ENCODE measurements around the gene PTPRM. TPM values are rescaled to one million over a fixed set of nuclear protein-coding genes. Genes with fewer than 3 reads are reported as not detected.

PTPRM gene
- total and polyA plus RNA-seq, 2 experiments from 2014 or later = 1.6 to 5.3 TPM

DNA sequence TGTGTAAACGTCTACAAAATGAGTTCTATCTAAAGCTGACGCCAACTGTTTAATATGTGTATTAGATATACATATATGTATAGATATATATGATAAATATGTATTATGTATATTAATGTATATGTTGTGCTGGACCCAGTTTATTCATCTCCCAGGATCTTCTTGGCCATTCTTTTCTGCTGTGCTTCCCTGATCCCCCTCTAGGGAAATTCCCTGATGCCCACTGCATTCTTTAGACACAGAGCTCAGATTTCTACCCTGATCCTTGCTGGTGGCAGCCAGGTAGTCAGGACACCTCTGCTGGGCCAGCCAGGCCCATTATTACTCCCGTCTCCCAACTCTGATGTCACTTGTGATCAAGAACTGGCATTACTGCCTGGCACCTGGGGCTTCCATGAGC lies 292.0 kb downstream of the PTPRM start (continued):
- no peak for TF ChIP-seq ZNF331 (CRISPR knock-in tag; IDR thresholded peaks at IDR 0.05; ENCODE audit: low read depth)
- no peak for TF ChIP-seq ZNF114 (CRISPR knock-in tag; IDR thresholded peaks at IDR 0.05)
- no peak for TF ChIP-seq CREB1 (CRISPR knock-in tag; IDR thresholded peaks at IDR 0.05; ENCODE audit: low read depth)
- TF ChIP-seq POLR2AphosphoS5 (IDR thresholded peaks at IDR 0.05; ENCODE audit: low read depth) = no peak
- TF ChIP-seq STAT1 (IDR thresholded peaks at IDR 0.05; ENCODE audit: unreplicated experiment) = no peak
- TF ChIP-seq, protein P1, sequence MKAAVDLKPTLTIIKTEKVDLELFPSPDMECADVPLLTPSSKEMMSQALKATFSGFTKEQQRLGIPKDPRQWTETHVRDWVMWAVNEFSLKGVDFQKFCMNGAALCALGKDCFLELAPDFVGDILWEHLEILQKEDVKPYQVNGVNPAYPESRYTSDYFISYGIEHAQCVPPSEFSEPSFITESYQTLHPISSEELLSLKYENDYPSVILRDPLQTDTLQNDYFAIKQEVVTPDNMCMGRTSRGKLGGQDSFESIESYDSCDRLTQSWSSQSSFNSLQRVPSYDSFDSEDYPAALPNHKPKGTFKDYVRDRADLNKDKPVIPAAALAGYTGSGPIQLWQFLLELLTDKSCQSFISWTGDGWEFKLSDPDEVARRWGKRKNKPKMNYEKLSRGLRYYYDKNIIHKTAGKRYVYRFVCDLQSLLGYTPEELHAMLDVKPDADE (IDR thresholded peaks at IDR 0.05) = no peak
- TF ChIP-seq NANOG (IDR thresholded peaks at IDR 0.05; ENCODE audit: borderline replicate concordance) = no peak
- TF ChIP-seq EZH2 (IDR thresholded peaks at IDR 0.05; ENCODE audit: low read depth, unreplicated experiment) = no peak

DNA sequence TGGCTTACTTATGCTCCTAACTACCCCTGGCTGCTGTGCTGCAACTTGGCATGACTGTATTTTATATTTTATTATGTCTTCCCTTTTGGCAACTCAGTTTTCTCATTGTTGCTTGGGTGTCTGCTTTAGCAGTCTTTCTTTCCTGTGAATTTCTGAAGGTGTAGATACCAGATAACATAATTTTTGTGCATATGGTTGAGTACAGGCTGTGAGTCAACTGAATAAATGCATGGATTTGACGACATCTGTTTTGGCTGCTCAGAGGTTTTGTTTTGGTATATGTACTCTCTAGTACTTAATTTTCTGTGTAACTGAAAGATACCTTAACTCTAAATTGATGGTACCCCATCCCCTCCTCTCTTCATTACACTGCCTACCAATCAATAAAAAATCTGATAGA lies 303.1 kb downstream of the PTPRM start:
- no peaks in the 10 kb centered on the region for H4K20me1 ChIP-seq (replicated peaks; ENCODE audit: insufficient read depth)
- no peaks in the 10 kb centered on the region for H3K4me1 Mint-ChIP-seq
- no peak for TF ChIP-seq ZNF331 (CRISPR knock-in tag; IDR thresholded peaks at IDR 0.05; ENCODE audit: low read depth)
- TF ChIP-seq, protein P2, sequence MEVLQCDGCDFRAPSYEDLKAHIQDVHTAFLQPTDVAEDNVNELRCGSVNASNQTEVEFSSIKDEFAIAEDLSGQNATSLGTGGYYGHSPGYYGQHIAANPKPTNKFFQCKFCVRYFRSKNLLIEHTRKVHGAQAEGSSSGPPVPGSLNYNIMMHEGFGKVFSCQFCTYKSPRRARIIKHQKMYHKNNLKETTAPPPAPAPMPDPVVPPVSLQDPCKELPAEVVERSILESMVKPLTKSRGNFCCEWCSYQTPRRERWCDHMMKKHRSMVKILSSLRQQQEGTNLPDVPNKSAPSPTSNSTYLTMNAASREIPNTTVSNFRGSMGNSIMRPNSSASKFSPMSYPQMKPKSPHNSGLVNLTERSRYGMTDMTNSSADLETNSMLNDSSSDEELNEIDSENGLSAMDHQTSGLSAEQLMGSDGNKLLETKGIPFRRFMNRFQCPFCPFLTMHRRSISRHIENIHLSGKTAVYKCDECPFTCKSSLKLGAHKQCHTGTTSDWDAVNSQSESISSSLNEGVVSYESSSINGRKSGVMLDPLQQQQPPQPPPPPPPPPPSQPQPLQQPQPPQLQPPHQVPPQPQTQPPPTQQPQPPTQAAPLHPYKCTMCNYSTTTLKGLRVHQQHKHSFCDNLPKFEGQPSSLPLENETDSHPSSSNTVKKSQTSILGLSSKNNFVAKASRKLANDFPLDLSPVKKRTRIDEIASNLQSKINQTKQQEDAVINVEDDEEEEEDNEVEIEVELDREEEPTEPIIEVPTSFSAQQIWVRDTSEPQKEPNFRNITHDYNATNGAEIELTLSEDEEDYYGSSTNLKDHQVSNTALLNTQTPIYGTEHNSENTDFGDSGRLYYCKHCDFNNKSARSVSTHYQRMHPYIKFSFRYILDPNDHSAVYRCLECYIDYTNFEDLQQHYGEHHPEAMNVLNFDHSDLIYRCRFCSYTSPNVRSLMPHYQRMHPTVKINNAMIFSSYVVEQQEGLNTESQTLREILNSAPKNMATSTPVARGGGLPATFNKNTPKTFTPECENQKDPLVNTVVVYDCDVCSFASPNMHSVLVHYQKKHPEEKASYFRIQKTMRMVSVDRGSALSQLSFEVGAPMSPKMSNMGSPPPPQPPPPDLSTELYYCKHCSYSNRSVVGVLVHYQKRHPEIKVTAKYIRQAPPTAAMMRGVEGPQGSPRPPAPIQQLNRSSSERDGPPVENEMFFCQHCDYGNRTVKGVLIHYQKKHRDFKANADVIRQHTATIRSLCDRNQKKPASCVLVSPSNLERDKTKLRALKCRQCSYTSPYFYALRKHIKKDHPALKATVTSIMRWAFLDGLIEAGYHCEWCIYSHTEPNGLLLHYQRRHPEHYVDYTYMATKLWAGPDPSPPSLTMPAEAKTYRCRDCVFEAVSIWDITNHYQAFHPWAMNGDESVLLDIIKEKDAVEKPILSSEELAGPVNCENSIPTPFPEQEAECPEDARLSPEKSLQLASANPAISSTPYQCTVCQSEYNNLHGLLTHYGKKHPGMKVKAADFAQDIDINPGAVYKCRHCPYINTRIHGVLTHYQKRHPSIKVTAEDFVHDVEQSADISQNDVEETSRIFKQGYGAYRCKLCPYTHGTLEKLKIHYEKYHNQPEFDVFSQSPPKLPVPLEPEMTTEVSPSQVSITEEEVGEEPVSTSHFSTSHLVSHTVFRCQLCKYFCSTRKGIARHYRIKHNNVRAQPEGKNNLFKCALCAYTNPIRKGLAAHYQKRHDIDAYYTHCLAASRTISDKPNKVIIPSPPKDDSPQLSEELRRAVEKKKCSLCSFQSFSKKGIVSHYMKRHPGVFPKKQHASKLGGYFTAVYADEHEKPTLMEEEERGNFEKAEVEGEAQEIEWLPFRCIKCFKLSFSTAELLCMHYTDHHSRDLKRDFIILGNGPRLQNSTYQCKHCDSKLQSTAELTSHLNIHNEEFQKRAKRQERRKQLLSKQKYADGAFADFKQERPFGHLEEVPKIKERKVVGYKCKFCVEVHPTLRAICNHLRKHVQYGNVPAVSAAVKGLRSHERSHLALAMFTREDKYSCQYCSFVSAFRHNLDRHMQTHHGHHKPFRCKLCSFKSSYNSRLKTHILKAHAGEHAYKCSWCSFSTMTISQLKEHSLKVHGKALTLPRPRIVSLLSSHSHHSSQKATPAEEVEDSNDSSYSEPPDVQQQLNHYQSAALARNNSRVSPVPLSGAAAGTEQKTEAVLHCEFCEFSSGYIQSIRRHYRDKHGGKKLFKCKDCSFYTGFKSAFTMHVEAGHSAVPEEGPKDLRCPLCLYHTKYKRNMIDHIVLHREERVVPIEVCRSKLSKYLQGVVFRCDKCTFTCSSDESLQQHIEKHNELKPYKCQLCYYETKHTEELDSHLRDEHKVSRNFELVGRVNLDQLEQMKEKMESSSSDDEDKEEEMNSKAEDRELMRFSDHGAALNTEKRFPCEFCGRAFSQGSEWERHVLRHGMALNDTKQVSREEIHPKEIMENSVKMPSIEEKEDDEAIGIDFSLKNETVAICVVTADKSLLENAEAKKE (CRISPR knock-in tag; IDR thresholded peaks at IDR 0.05) = no peak
- TF ChIP-seq STAT1 (IDR thresholded peaks at IDR 0.05; ENCODE audit: unreplicated experiment) = no peak
- no peak for TF ChIP-seq NANOG (IDR thresholded peaks at IDR 0.05; ENCODE audit: borderline replicate concordance)
- TF ChIP-seq, protein P3, sequence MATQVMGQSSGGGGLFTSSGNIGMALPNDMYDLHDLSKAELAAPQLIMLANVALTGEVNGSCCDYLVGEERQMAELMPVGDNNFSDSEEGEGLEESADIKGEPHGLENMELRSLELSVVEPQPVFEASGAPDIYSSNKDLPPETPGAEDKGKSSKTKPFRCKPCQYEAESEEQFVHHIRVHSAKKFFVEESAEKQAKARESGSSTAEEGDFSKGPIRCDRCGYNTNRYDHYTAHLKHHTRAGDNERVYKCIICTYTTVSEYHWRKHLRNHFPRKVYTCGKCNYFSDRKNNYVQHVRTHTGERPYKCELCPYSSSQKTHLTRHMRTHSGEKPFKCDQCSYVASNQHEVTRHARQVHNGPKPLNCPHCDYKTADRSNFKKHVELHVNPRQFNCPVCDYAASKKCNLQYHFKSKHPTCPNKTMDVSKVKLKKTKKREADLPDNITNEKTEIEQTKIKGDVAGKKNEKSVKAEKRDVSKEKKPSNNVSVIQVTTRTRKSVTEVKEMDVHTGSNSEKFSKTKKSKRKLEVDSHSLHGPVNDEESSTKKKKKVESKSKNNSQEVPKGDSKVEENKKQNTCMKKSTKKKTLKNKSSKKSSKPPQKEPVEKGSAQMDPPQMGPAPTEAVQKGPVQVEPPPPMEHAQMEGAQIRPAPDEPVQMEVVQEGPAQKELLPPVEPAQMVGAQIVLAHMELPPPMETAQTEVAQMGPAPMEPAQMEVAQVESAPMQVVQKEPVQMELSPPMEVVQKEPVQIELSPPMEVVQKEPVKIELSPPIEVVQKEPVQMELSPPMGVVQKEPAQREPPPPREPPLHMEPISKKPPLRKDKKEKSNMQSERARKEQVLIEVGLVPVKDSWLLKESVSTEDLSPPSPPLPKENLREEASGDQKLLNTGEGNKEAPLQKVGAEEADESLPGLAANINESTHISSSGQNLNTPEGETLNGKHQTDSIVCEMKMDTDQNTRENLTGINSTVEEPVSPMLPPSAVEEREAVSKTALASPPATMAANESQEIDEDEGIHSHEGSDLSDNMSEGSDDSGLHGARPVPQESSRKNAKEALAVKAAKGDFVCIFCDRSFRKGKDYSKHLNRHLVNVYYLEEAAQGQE (IDR thresholded peaks at IDR 0.05; ENCODE audit: unreplicated experiment) = no peak
- TF ChIP-seq ZNF114 (CRISPR knock-in tag; IDR thresholded peaks at IDR 0.05) = no peak
- no peaks in the 10 kb centered on the region for H3K36me3 ChIP-seq (ENCODE audit: insufficient read depth)
- no peak overlapping the region for H3K4me3 Mint-ChIP-seq
- no peaks in the 10 kb centered on the region for H3K27me3 ChIP-seq (ENCODE audit: insufficient read depth)
- H2AFZ ChIP-seq = no peak overlapping the region
- no peak for ATAC-seq
- H3K9me3 Mint-ChIP-seq = peaks cover under 1% of the 10 kb centered on the region; the same call in 1 of the 3 replicates
- peaks cover 5% of the 10 kb centered on the region; the same call in 1 of the 3 replicates for H3K36me3 Mint-ChIP-seq (ENCODE audit: low read depth)
- no peaks in the 10 kb centered on the region for H3K4me1 ChIP-seq (ENCODE audit: insufficient read depth)
- H3K4me3 ChIP-seq = no peak overlapping the region
- no peaks in the 10 kb centered on the region for H3F3A ChIP-seq (replicated peaks; ENCODE audit: low read depth)
- H3K27ac Mint-ChIP-seq = no peak overlapping the region
- no peak overlapping the region for H3K27ac ChIP-seq (ENCODE audit: low read depth)
- no peaks in the 10 kb centered on the region; the same call in 1 of the 2 replicates for H3K9me2 ChIP-seq (ENCODE audit: insufficient read depth)
- no peaks in the 10 kb centered on the region for H3K79me2 ChIP-seq (replicated peaks; ENCODE audit: insufficient read depth)
- no peaks in the 10 kb centered on the region for H3K27me3 Mint-ChIP-seq (ENCODE audit: insufficient read depth, low read depth, poor library complexity)
- DNase-seq (ENCODE audit: low spot score) = no peak
- H3K4me2 ChIP-seq = no peak overlapping the region
